ENCODE results near the gene NUDT22. TPM values are rescaled to one million over a fixed set of nuclear protein-coding genes. Genes with fewer than 3 reads are reported as not detected.
A peak's percentile ranks its signal among the peaks of the same experiment; 100 is the strongest.

NUDT22 gene
- total RNA-seq, 1 donor from 2014 or later = 45.0 TPM

DNA sequence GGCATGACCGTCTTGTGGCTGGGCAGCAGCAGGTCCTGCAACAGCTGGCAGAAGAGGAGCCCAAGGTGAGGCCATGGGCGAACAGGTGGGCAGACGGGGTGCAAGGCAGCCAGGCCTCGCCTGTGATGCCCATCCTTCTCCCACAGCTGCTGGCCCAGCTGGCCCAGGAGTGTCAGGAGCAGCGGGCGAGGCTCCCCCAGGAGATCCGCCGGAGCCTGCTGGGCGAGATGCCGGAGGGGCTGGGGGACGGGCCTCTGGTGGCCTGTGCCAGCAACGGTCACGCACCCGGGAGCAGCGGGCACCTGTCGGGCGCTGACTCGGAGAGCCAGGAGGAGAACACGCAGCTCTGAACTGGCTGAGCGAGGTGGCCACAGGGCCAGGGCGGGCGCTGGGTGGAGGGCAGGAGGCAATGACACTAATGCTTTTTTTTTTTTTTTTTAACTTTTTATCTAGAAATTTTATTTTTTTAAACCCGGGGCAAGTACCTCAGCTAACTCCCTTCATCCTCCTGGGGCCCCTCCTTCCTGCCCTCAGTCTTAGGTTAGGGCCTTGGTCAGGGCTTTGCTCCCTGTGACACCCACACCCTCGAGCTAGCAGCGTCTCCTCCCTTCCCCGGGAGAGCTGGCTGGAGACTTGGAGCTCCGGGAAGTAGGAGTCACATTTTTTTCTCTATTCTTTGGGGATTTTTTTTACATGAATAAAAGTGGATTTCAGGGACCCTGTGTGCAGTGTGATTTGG is 41.3 kb downstream of the NUDT22 start:
- DNase-seq (no peak), ATAC-seq (no peak)
- intact Hi-C loops (cut with DNase I) = no loop called here
- TF ChIP-seq, protein P1, sequence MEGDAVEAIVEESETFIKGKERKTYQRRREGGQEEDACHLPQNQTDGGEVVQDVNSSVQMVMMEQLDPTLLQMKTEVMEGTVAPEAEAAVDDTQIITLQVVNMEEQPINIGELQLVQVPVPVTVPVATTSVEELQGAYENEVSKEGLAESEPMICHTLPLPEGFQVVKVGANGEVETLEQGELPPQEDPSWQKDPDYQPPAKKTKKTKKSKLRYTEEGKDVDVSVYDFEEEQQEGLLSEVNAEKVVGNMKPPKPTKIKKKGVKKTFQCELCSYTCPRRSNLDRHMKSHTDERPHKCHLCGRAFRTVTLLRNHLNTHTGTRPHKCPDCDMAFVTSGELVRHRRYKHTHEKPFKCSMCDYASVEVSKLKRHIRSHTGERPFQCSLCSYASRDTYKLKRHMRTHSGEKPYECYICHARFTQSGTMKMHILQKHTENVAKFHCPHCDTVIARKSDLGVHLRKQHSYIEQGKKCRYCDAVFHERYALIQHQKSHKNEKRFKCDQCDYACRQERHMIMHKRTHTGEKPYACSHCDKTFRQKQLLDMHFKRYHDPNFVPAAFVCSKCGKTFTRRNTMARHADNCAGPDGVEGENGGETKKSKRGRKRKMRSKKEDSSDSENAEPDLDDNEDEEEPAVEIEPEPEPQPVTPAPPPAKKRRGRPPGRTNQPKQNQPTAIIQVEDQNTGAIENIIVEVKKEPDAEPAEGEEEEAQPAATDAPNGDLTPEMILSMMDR (IDR thresholded peaks at IDR 0.05) = no peak
- peaks cover 50% of the 10 kb centered on the region for H3K36me3 ChIP-seq
- H3K27ac ChIP-seq = peak overlapping the region; percentile 99
- H3K4me3 ChIP-seq = peak overlapping the region; percentile 95
- H3K27me3 ChIP-seq (ENCODE audit: low read depth) = no peaks in the 10 kb centered on the region
- H3K4me1 ChIP-seq = peaks cover 35% of the 10 kb centered on the region
- no peaks in the 10 kb centered on the region for H3K9me3 ChIP-seq

DNA sequence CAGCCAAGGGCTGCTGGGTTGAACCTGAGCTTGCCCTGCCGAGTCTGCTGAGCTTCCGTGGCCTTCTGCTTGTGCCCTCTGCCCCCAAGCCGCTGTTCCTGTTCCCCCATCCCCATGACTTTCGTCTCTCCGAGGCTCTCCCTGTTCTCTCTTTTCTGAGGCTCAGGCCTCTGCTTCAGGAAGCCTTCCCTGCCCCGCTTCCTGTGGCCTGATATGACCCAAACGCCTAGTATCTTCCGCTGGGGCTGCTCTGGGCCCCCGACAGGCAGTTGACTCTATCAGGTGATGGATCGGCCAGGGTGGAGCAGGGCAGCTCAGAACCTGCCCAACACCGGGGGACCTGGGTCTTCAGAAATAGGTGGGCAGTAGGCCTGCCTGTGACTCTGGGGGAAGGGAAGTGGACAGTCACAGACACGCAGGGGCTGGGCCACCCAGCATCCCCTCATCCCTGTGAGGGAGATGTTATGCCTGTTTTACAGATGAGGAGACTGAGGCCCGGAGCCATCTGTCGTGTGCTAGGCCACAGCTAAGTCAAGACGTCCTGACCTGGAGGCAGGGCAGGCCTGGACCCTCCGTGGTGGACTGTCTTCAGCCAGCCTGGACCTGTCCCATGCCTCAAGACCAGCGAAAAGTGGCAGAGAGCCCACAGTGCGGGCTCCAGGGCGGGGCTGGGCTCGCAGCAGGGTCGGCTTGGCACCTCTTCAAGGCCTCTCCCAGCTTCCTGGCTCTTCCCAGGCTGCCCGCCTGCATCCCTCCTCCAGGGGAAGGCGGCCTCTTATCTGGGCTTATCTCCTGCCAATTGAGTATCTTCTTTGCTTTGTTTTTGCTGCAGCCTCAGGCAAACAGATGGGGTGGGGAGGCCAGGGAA is 42.2 kb downstream of the NUDT22 start:
- no peak for ATAC-seq
- TF ChIP-seq, protein P1 (IDR thresholded peaks at IDR 0.05) = no peak
- intact Hi-C loops (cut with DNase I) = no loop called here
- H3K9me3 ChIP-seq = no peaks in the 10 kb centered on the region
- peaks cover 40% of the 10 kb centered on the region for H3K4me1 ChIP-seq
- DNase-seq = peak; percentile 72
- peak overlapping the region; percentile 95 for H3K4me3 ChIP-seq
- no peaks in the 10 kb centered on the region for H3K27me3 ChIP-seq (ENCODE audit: low read depth)
- peaks cover 41% of the 10 kb centered on the region for H3K36me3 ChIP-seq
- H3K27ac ChIP-seq = peak overlapping the region; percentile 99

DNA sequence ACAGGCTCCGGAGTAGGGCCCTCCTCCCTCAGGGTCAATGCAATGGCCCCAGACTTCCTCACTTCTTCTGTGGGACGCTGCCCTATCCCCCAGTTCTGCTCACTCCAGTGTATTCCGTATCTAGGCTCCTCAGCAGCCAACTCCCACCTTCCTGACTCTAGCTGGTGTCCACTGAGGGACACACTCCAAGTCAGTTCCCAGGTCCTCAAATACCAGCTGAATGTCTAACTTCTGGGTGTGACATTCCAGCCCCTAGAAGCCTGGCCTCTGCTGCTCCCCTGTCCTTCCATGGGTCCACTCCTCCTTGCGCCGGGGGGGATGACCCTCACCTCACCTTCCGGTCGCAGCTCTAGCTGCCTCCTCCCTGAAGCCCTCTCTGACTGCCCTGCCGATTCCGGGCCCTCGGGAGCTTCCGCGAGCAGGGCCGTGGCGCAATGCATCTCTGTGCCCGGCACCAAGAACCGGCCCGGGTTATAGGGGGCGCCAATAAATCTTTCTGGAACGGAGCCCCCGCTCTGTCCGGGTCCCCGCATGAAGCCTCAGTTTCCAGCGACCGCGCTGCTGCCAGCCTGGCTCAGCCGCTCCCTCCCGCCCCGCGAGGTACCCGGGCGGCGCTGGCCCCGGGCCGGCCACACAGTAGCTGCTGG is 42.9 kb downstream of the NUDT22 start:
- peak; percentile 84 for DNase-seq
- H3K27ac ChIP-seq = peak overlapping the region; percentile 99
- peak; percentile 31 to 48 for ATAC-seq
- TF ChIP-seq, protein P1 (IDR thresholded peaks at IDR 0.05) = no peak
- peak overlapping the region; percentile 95 for H3K4me3 ChIP-seq
- H3K27me3 ChIP-seq (ENCODE audit: low read depth) = no peaks in the 10 kb centered on the region
- H3K9me3 ChIP-seq = no peaks in the 10 kb centered on the region
- peaks cover 40% of the 10 kb centered on the region for H3K4me1 ChIP-seq
- intact Hi-C loops (cut with DNase I) = no loop called here
- peaks cover 33% of the 10 kb centered on the region for H3K36me3 ChIP-seq

DNA sequence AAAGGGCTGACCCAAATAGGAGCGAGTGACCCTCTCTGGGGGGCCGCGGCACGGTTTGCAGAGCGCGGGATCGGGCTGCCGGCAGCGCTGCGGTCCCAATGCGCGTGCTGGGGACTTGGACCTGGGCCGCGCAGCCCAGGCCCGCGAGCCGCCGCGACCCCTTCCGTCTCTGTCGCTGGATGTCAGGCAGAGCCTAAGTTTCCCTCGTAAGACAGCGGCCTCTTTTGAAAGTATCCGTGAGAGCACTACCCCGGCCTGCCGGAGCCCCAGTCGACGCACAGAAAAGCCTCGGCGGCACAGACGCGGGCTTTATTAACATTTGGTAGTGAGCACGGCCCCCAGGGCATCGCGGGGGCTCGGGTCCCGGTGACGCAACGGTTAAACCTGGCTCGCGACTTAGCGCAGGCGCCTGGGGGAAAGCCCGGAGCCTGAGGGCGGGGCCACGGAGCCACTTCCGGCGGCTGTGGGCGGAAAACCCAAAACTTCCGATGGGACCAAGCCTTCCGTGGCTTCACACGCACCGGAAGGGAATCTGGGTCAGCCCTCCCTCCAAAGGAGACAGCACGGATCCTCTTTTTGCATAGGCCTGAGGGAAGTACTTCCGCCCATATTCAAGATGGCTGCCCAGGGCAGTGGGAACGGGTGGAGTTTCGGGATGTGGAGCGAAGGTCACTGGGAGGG is 43.6 kb downstream of the NUDT22 start:
- Histone ChIP-seq H3K9me3 (no peaks in the 10 kb centered on the region), H3K27ac (peak overlapping the region; percentile 99), H3K4me3 (peak overlapping the region; percentile 95), H3K36me3 (peaks cover 27% of the 10 kb centered on the region), H3K27me3 (ENCODE audit: low read depth) (no peaks in the 10 kb centered on the region), H3K4me1 (peaks cover 40% of the 10 kb centered on the region)
- intact Hi-C loops (cut with DNase I) = no loop called here
- ATAC-seq (peak; percentile 89 to 94), DNase-seq (peak; percentile 98)
- TF ChIP-seq, protein P1 (IDR thresholded peaks at IDR 0.05) = peak; percentile 19
